ENCODE data around the gene GRAMD1C. TPM values are rescaled to one million over a fixed set of nuclear protein-coding genes. Genes with fewer than 3 reads are reported as not detected.

The GRAMD1C gene
- total RNA-seq, 1 donor from 2014 or later: 2.0 TPM

DNA sequence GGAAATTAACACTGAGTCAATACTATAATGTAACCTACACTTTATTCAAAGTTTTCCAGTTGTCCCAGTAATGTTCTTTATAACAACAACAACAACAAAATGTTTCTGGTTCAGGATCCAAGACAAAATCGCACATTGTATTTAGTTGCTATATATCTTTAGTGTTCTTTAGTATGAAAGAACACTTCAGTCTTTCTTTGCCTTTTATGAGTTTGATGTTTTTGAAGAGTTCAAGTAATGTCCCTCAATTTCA lies 7.6 kb upstream of the GRAMD1C start:
- Histone ChIP-seq H3K27me3 (ENCODE audit: control insufficient read depth, insufficient read depth, low read length) (no peaks in the 10 kb centered on the region), H3K36me3 (ENCODE audit: control insufficient read depth, insufficient read depth, low read length) (no peaks in the 10 kb centered on the region), H3K4me3 (ENCODE audit: low read depth, low read length) (no peak overlapping the region)
- DNase-seq (ENCODE audit: low read depth): no peak
- TF ChIP-seq, protein P1, sequence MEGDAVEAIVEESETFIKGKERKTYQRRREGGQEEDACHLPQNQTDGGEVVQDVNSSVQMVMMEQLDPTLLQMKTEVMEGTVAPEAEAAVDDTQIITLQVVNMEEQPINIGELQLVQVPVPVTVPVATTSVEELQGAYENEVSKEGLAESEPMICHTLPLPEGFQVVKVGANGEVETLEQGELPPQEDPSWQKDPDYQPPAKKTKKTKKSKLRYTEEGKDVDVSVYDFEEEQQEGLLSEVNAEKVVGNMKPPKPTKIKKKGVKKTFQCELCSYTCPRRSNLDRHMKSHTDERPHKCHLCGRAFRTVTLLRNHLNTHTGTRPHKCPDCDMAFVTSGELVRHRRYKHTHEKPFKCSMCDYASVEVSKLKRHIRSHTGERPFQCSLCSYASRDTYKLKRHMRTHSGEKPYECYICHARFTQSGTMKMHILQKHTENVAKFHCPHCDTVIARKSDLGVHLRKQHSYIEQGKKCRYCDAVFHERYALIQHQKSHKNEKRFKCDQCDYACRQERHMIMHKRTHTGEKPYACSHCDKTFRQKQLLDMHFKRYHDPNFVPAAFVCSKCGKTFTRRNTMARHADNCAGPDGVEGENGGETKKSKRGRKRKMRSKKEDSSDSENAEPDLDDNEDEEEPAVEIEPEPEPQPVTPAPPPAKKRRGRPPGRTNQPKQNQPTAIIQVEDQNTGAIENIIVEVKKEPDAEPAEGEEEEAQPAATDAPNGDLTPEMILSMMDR (IDR thresholded peaks at IDR 0.05; ENCODE audit: insufficient read depth, low read length, poor library complexity, severe bottlenecking): no peak

DNA sequence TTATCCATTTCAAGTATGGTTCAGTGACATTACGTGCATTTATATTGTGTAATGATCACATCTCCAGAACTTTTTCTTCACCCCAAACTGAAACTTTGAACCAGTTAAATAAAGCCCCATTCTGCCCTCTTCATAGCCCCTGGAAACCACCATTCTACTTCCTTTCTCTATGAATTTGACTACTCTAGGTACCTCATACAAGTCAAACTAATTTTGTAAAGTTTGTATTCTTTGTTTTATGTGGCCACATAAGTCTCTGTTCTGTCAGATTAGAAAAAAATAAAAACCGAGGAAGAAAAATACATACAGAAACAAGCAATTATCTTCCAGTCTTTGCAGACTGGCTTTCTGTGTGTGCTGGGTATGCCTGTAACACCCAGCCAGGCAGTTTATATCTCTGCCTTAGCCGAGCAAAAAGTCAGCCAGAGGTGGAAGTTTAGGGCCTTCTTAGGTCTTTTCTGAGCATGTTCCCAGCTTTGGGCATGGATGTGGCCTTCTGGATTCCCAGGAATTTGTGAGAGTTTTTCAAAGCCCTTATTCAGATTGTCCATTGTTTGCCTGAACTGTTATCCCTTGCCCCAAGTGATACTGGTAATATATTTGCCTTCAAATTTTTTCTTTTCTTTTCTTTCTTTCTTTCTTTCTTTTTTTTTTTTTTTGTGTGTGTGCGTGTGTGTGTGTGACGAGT lies 6.0 kb upstream of the GRAMD1C start:
- no peaks in the 10 kb centered on the region for H3K27me3 ChIP-seq (ENCODE audit: control insufficient read depth, insufficient read depth, low read length)
- DNase-seq (ENCODE audit: low read depth): no peak
- no peak overlapping the region for H3K4me3 ChIP-seq (ENCODE audit: low read depth, low read length)
- TF ChIP-seq, protein P1 (IDR thresholded peaks at IDR 0.05; ENCODE audit: insufficient read depth, low read length, poor library complexity, severe bottlenecking): no peak
- no peaks in the 10 kb centered on the region for H3K36me3 ChIP-seq (ENCODE audit: control insufficient read depth, insufficient read depth, low read length)

DNA sequence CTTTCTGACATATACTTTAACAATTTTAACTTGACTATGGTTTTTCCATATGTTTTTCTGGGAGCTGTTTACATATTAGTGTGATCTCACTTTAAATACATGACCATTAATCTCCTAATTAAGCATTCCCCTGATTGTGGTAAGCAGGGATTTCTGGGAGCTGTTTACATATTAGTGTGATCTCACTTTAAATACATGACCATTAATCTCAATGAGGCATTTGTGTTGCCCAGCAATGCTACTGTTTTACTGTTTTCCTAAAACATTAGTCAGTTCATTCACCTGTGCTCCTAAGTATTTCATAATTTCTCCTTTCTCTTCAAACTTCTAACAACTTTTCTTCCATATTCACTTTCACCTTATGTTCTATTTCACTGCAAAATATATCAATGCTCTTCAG lies 3.6 kb upstream of the GRAMD1C start:
- H3K4me3 ChIP-seq (ENCODE audit: low read depth, low read length): no peak overlapping the region
- H3K36me3 ChIP-seq (ENCODE audit: control insufficient read depth, insufficient read depth, low read length): no peaks in the 10 kb centered on the region
- TF ChIP-seq, protein P1 (IDR thresholded peaks at IDR 0.05; ENCODE audit: insufficient read depth, low read length, poor library complexity, severe bottlenecking): no peak
- H3K27me3 ChIP-seq (ENCODE audit: control insufficient read depth, insufficient read depth, low read length): no peaks in the 10 kb centered on the region
- DNase-seq (ENCODE audit: low read depth): peak; percentile 12

DNA sequence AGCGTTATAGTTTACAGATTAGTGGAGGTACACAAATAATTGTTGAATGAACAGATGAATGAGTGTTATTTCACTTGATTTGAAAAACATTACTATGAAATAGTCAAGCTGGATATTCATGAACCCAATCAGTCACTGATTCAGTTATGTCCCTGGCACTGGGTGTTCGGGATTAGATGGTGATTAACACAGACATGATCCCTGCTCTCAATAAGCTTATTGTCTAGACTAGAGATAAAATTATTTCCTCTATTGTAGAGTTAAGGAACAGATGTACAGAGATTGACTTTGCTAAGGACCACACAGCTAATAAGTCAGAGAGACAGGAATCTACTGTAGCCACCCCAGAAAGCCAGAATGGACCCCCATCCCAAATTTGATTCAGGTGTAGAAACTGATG lies 963 bp downstream of the GRAMD1C start:
- peak overlapping the region; percentile 62 for H3K4me3 ChIP-seq (ENCODE audit: low read depth, low read length)
- no peak for DNase-seq (ENCODE audit: low read depth)
- TF ChIP-seq, protein P1 (IDR thresholded peaks at IDR 0.05; ENCODE audit: insufficient read depth, low read length, poor library complexity, severe bottlenecking): no peak

DNA sequence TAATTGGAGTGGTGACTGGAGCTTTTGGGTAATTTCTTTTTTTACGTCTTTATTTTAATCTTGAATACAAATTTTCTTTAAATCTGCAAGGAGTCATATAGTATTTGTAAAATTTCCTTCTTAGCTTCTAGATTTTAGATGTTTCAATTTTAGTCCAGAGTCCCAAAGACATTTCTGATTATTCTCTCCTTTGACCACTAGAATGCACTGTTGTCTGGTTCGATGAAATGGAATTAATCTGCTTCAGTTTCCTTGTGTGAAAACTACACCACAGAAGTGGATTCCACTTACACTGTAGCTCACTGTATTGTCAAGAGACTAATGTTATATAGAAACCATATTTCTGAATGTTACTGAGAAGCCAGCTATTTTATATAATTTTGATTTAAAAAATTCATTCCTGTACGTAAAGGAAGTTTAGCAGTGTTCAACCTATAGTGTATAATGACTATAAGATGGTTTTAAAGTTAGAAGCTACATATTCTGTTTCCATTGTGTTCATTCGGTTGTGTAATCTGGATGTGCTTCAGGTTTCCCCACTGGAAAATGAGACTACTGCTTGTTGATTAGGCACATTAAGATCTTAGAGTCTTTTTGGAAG lies 6.1 kb downstream of the GRAMD1C start:
- Histone ChIP-seq H3K4me3 (ENCODE audit: low read depth, low read length) (no peak overlapping the region), H3K36me3 (ENCODE audit: control insufficient read depth, insufficient read depth, low read length) (no peaks in the 10 kb centered on the region), H3K27me3 (ENCODE audit: control insufficient read depth, insufficient read depth, low read length) (no peaks in the 10 kb centered on the region)
- no peak for DNase-seq (ENCODE audit: low read depth)
- TF ChIP-seq, protein P1 (IDR thresholded peaks at IDR 0.05; ENCODE audit: insufficient read depth, low read length, poor library complexity, severe bottlenecking): peak; percentile 39

More for the DNA sequence above, 963 bp downstream of the GRAMD1C start:
- Histone ChIP-seq H3K27me3 (ENCODE audit: control insufficient read depth, insufficient read depth, low read length) (no peaks in the 10 kb centered on the region), H3K36me3 (ENCODE audit: control insufficient read depth, insufficient read depth, low read length) (no peaks in the 10 kb centered on the region)

DNA sequence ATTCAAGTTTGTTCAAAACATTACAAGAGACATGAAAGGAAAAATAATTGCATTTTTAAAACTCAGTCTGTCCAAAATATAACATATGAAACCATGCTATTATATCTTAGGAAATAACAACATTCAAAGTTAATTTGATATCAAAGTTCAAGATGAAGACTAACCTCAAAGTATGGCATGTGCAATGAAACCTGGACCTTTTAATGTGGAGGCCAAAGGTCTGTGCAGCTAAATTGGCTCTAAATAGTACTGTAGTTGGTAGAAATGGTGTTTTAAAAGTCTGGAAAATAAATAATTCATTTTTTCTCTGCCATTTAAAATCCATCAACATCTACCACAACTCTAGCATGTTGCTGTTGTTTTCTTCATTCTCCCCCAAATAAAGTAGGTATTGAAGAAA lies 8.7 kb downstream of the GRAMD1C start:
- Histone ChIP-seq H3K36me3 (ENCODE audit: control insufficient read depth, insufficient read depth, low read length) (no peaks in the 10 kb centered on the region), H3K27me3 (ENCODE audit: control insufficient read depth, insufficient read depth, low read length) (no peaks in the 10 kb centered on the region), H3K4me3 (ENCODE audit: low read depth, low read length) (no peak overlapping the region)
- no peak for DNase-seq (ENCODE audit: low read depth)
- TF ChIP-seq, protein P1 (IDR thresholded peaks at IDR 0.05; ENCODE audit: insufficient read depth, low read length, poor library complexity, severe bottlenecking): no peak

Measured in kidney epithelial cell (primary cell).